GM21526 (cell line): ENCODE results near the gene EMX1.

Source experiments
- ATAC-seq: cut with Tn5 transposase; IDR thresholded peaks from one replicate; pipeline ENCODE4 v1.9.1; 2021; ENCODE audit warnings: moderate library complexity; ENCODE audit not compliant: unreplicated experiment, low FRiP score

Gene EMX1

DNA sequence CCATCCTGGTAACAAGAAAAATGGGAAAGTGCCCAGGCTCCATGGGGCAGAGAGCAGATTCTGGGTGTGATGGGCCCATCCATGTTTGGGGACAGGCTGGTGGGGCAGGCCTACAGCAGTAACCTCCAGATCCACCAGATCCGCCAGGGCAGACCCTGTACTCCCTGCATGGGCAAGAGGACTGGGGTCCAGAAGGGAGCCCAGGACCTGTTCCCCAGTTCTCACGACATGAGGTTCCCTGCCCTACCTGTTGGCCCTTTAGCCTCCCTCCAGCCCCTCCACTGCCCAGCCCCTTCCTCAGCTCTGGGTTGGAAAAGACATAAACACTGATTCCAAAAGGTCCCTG lies 38.7 kb downstream of the EMX1 start:
- ATAC-seq: no peak

DNA sequence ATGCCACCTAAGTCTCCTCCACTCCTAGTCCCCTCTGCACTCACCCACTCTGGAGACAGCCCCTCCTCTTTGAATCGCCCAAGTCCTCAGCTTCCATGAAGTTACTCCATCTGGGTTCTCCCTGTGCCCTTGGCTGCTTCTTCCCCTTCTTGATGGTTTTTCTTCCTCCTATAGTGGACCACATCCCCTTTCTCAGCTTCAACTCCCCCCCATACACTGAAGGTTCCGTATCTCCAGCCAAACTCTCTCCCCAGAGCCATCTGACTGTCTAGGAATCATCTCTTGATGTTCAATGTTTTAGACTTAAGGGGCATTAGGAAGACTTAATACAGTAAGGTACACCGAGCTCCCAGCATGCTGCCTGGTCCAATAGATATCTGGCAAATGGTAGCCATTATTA lies 39.6 kb downstream of the EMX1 start:
- ATAC-seq: no peak

DNA sequence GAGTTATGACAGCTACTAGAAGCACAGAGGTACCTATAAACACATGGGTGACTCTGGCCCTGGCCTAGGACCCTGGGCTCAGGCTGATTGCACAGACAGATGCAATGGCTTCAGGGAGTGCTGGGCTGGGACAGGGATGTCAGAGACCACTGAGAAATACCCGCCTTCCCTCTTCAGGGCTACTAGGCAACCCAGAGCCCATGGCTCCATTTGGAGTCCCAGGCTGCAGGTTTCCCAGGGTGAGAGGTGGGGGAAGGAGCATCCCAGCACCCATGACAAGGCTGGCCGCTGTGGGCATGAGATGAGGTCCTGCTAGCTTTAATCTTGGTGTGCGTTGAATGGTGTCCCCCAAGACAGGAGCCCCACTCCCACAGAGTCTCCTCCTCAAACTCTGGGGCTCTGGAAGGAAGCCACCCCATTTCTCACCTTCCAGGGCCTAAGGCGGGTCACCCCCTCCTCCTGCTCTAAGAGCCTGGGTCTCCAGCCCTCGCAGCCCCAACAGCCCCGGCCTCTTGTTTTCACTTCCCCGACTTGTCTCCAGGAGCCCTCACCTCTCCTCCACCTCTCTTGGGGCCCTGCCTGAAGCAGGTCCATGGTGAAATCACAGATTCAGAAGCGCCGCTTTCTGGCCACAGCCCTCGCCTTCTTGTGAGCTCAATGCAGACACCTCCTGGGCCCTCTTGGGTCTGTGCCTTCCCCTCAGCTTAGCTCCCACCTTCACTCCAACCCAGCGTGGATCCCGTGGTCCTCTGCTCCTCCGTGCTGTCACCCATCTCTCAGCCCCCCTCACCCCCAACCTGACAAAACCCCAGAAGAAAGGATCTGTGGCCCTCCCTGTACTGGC lies 41.4 kb downstream of the EMX1 start:
- ATAC-seq: no peak

DNA sequence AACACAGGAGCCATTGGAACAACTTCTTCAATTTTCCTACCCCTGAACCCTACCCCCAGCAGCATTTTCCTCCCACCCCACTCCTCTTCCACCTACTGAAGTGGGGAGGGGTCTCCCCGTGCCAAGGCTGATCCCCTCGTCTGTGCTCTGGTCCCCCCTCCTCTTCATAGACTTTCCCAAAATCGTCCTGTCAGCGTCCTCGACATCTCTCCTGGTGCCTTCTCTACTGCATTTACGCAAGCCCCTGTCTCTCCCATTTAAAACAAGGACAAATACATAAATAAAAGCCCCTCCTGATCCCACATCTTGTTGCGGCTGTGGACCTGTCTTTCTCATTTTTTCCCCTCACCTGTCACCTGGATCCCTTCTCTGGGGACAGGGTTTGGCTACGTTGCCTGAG lies 42.2 kb downstream of the EMX1 start:
- ATAC-seq: no peak

DNA sequence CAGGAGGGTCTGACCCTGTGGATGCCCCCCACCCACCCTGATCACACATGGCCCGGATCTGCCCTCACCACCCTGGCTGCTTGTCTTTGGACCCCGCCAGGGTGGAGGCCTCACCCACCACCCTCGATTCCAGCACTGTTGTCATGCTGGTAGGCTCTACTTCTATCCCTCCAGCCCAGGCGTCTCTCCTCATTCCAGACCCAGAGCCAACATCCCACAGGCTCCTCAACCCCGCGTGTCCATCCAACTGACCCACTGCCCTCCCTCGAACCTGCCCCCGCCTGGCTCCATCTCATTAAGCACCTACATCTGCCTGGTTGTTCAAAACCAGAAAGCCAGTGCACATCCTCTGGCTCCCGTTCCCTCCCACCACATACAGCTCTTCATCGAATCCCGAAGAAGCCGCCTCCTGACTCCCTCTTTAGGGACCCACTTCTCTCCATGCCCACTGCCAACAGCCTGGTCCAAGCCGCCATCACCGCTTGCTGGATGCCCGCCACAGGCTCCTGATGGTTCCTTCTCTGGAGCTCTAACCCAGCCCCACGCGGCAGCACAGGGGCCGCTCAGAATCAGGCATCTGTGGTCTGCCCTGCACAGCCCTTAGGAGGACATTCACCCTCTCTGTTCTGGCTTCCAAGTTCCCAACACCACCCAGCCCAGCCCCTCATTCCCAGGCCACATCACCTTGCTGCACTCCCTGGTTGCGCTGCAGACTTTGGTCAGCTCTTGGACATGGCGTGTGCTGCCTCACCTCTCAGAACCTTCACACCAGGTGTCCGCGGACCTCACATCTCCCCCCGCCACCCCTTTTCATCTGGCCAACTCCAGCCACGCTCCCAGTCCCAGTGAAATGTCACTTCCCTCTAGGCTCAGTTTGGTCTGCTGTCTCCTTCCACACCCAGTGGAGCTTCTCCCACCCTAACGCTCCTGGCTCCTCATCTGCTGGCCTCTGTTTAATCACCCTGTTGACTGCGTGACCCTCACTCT lies 43.0 kb downstream of the EMX1 start:
- ATAC-seq: no peak

DNA sequence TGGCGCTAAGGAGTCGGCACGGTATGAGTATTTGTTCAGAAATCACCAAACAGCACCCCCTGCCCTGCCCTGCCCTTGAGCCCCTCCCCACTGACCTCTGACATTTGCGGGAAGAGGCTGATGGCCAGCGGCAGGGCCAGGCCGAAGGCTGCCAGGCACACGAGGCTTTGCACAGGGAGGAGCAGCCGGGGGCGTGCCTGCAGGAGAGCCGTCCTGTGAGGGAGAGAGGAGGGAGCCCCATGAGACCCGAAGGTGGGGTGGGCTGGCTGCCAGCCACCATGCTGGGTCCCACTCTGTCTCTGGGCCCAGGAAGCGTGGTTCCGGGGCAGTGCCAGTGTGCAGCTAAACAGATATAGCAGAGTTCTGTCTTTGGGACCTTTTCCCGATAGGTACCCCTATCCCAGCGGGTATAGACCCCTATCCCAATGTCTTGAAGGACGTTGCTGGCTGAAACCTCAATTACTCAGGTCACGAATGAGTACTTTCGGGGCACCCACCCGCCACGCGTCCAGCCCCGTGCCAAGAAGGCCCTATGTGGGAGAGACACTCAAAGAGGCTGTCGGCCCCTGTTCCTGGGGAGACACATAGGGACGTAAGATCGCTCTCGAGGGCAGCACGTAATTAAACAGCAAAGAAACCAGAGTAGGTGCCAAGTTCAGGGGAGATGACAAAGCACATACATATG lies 43.9 kb downstream of the EMX1 start:
- no peak for ATAC-seq

DNA sequence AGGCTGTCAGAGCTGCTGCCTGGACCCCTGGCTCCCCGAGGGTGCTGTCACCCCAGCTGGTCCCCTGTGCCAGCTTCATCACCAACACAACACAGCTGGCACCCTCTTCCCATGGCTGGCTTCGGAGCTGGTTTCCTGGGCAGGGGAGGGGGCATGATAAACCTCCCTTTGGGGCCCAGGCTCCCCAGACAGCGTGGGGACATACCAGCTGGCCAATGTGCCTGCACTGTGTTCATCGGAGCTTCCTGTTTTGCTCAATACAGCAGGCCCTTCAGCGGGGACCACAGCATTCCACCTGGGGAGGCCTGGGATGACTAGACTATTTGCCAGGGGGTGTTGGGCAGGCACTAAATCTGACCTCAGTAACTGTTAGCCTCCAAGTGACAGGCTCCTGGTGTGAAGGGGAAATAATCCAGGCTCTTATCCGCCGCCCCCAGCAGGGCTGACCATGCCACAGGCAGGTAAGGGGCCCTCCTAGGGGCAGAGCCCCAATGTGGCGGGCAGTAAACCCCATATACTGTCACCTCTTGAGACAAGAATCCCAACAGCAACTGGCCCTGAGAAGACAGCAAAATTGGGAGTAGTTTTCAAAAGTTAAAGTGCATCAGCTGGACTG lies 44.6 kb downstream of the EMX1 start:
- ATAC-seq: no peak

DNA sequence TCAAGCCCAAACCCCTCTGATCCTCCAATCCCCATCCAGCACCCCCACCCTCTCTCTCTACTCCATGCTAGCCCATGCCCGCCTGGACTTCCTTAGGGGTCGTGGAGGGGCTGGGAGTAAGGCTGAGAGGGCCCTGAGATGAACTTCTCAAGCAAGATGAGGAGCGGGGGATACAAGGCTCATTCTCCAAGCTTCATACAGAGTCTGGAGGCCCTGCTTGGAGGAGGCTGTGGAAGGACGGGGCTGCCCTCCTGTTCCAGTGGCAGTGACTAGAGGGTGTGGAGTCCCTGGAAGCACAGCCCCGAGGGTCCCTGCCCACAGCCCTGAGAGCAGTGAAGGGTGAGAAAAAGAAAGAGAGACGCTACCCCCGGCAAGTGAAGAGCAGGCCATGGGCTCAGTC lies 45.6 kb downstream of the EMX1 start:
- ATAC-seq: no peak

DNA sequence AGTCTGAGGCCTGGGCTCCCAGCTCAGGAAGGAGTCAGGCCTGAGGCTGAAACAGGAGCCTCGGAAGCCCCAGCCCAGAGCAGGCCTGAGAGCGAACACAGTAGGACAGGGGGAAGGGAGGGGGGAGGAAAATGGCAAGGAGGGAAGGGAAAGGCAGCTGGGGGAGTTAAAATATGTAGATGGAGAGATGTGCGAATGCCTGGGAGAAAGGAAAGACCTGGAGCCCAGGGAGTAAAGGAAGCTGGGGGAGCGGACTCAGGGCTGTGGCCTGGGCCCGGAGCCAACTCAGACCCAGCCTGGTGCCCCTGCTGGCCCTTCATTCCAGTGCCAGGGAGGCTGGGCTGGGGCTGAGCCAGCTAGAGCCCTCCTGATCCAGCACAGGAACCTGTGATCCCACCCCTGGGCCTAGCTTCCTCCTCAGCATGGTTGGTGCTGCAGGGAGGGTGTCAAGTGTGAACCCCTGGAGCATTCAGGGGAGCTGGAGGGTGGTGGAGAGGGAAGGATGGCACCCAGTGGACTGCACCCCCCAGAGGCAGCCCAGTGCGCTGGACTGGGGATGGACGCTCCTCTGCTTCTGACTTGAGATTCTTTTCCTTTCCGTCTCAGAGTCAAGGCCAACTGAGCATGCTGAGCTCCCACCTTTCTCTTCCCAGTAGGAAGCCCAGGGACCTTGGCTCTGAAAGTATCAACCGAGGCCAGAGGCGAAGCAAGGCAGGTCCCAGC lies 46.3 kb downstream of the EMX1 start:
- no peak for ATAC-seq

DNA sequence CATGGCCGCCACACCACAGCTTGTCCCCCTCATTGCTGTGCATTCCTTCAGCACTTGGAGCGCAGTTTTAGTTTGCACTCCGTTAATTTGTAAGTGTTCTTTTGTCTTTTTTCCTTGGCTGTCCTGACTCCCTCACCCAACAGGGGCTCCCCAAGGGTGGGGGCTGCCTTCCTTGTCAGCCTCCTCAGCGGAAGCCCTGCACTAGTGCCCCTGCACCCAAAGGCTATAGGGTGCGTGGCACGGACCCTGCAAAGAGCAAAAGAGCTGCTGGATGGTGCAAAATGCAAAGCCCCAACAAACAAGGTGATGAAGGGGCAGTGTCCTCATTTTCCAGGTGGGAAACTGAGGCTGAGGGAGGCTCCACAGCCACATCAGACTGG lies 46.8 kb downstream of the EMX1 start:
- ATAC-seq: no peak

DNA sequence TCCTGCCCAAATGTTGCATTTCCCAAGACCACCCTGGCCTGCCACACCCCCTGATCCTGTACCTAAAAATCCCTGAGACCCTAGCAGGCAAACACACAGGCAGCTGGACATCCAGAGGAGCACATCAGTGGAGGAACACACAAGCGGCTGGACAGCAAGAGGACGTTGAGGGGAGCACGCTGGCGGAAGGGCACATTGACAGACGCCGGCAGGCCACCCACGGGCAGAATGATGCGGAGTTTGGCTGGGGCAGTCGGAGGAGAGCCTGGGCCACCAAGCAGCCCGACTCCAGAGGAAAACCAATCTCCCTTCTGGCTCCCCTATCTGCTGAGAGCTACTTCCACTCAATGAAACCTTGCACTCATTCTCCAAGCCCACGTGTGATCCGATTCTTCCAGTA lies 47.7 kb downstream of the EMX1 start:
- no peak for ATAC-seq

DNA sequence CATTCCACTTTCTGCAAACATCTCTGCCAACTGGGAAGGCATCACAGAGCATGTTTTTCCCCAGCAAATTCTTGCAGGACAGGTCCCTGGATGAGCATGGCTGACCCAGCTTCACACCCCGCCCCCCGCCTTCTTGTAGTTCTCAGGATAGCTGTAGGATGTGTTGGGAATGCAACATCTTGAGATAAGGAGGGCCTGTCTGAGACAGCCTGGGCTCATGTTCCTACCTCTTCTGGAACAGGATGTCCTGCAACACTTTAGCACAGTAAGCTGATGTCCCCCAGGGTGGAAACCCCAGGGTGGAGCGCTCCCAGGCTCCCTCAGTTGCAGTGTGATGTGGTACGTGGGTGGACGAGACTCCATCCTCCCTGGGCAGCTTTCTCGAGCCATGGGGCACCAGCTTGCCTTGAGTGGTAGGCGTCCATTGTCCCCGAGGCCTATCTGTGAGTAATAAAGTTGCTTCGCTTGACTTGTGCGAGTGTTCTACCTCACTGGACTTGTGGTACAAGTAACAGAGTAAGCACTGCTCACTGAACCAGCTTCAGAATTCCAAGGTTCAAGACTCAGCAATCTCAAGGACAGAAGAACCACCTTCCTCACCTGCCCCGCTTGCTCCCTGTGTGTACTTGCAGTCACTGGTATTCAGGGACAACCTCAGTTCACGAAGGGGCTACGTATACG lies 48.6 kb downstream of the EMX1 start:
- ATAC-seq: no peak

DNA sequence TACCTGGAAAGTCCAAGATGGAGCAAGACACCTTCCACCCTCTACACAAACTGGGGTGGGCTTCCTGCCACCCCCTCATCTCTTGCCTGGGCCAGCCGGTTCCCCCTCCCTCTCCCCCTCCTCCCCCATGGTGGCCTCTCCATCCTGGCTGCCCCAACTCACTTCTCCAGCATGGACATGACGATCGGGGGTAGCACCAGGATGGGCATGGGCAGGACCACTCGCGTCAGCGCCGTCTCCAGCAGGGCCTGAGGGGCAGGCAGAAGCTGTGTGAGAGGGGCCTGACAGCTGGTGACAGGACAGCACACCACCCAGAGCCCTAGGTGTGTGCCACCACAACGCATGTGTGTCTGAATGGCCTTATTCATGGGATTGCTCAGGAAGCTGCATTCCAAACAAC lies 51.0 kb downstream of the EMX1 start:
- ATAC-seq: no peak

DNA sequence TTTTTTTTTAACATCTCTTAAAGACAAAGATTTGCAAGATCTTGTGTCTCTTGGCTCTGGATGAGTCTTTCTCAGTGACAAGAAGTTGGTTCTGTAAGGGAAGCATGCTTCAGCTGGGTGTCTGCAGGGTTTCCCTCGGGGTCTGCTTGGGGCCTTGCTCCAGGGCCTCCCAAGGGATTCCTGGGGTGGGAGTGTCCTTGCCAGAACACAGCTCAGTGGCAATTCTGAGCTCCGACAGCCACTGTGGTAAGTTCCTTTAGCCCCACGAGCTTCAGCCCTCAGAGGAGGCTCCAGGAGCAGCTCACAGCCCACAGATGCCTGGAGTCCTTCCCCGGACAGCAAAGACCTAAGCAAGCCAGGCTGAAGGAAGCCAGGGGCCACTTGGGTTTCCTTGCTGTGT lies 52.4 kb downstream of the EMX1 start:
- no peak for ATAC-seq

DNA sequence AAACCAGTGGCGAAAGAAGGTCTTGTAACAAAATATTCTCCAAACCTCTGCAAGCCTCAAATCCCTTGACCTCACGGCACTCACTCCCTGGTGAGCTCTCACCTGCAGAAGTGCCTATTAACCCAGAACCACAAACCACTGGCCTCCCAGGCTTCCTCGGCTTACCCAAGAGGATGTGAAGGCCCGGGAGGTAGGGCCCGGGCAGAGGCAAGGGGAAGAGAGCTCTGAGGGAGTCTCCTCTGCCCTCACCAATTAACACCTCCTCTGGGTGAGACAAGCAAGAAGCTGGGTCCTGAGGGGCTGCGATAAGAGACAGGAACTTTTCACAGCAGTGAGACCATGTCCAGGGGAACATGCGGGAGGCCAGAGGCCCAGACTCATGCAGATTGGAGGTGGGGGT lies 53.7 kb downstream of the EMX1 start:
- no peak for ATAC-seq

DNA sequence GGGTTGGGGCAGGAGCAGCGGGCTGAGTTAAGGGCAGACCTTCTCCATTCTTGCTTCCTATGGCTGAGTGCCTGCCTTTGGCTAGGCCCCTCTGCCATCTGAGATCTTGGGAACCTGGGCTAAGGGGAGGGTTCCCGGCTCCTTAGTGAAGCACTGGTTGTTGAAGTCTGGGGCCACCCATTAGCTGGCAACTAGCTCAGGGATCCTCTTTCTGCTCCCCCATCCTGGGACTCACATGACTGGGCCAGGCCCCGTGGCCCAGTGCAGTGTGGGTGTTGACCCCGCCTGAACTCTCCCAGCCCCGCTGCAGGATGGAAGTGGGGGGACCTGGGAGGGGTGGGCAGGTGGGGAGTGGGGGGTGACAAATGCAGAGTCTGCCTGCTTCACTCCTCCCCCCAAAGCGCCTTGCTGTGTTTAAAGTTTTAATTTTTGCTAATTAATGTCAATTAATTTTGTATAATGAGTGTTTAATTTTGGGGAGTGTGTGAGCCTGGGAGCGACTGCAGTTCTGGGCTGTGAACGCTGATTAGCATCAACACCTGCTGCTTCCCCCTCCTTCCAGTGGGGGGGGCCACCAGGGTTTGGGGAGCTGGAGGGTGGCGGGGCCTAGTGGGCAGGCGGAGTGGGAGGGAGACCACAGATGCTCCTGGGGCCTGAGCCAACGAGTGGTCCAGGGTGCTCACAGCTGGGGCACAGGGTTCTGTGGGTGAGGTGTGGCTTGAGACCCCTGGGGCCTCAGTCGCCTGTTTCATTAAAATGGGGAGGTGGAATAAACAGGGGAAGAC lies 55.2 kb downstream of the EMX1 start:
- ATAC-seq: no peak

DNA sequence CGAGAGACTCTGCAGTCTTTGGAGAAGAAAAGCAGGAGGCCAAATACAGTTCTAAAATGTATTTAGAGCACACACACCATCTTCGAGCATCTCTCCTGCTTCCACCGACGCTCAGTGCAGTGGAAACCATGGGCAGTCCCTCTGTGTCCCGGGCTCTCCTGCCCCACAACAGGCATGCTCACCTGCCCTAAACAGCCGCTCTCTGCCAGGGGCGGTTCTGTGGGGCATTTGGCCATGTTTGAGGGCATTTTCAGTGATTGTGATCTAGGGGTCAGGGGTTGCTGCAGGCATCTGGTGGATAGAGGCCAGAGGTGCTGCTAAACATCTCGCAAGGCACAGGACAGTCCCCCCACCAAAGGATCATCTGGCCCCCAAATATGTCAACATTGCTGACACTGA lies 55.8 kb downstream of the EMX1 start:
- ATAC-seq: no peak

DNA sequence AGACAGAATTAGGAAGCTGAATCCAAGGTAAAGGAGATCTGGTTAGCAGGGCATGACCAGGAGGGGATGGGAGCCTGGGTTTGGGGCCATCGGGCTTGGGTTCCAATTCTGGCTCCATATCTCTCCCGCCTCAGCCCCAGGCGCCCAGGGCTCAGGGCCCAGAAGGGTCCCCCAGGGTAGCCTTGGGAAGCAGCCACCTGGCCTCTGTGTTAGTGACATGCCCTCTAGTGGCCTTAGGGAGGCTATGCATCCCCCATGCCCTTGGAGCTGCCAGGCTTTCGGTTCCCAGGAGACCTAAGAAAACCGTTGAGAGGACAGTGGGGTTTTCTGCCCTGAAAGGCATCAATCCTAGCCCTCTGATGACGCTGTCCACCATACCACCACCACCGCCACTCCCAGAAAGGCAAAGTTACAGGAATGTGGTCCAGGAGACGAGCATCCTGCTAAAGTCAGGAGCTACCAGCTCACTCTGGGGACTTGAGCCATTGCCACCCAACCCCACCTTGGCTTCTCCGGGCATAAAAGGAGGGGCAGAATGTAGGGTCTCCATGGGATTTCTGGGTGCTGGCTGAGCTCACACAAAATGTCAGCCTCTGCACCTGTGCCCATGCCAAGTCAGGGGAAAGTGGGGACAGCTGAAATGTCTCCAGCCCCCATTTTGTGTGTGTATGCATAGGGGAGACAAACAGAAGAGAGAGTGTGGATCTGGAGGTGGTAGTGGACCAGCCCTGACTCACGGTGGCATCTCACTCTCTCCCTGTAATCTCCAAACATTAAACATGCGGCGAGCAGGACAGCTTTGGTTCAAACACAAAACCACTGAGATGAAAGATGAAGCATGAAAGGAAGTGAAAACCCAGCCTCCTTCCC lies 56.5 kb downstream of the EMX1 start:
- peak; percentile 72 for ATAC-seq
